ENCODE measurements around the gene OTOS.

GRCh38 chr2:240131296-240131695 is 9.2 kb downstream of the OTOS start:
- no peak for TF ChIP-seq CTCF (IDR thresholded peaks at IDR 0.05)
- no peak for TF ChIP-seq ZFX (IDR thresholded peaks at IDR 0.05; ENCODE audit: borderline replicate concordance)

Measured in 22Rv1 (cell line).